Endothelial cell (in vitro differentiated cells): Measurements from ENCODE around the gene DNMT3L. TPM values are rescaled to one million over a fixed set of nuclear protein-coding genes. Genes with fewer than 3 reads are reported as not detected.

ENCODE experiments used
- DNase-seq: peaks from one replicate; pipeline ENCODE4 v3.0.0; 2021; ENCODE audit warnings: low spot score
- H3K27ac Mint-ChIP-seq: one replicate; pipeline ENCODE4 v1.8.0; 2021; ENCODE audit warnings: mixed read lengths, inconsistent platforms; ENCODE audit not compliant: unreplicated experiment
- H3K27me3 Mint-ChIP-seq: one replicate; pipeline ENCODE4 v1.8.0; 2021; ENCODE audit warnings: mild to moderate bottlenecking, moderate library complexity, mixed read lengths, inconsistent platforms; ENCODE audit not compliant: unreplicated experiment
- H3K36me3 Mint-ChIP-seq: one replicate; pipeline ENCODE4 v1.8.0; 2021; ENCODE audit warnings: mild to moderate bottlenecking, low read depth, mixed read lengths, inconsistent platforms; ENCODE audit not compliant: unreplicated experiment
- H3K4me1 Mint-ChIP-seq: one replicate; pipeline ENCODE4 v1.8.0; 2021; ENCODE audit warnings: mild to moderate bottlenecking, mixed read lengths, inconsistent platforms; ENCODE audit not compliant: unreplicated experiment
- H3K4me3 Mint-ChIP-seq: one replicate; pipeline ENCODE4 v1.8.0; 2021; ENCODE audit warnings: mild to moderate bottlenecking, mixed read lengths, inconsistent platforms; ENCODE audit not compliant: unreplicated experiment
- H3K9me3 Mint-ChIP-seq: one replicate; pipeline ENCODE4 v1.8.0; 2021; ENCODE audit warnings: mixed read lengths, inconsistent platforms; ENCODE audit not compliant: unreplicated experiment
- total RNA-seq: library from RNA; stranded (reverse); fragmentation: NEBNext Ultra II Directional; extraction: Animal tissue kit (Norgen Biotek cat#: 25700); gene quantifications from one replicate; pipeline ENCODE4 v1.2.1, GENCODE V29; 2021; ENCODE audit not compliant: unreplicated experiment
- TF ChIP-seq, protein P1 (sequence below): fragments of 200-600 bp; sonication (generic); IDR thresholded peaks from one replicate; pipeline ENCODE4 v1.5.0; 2021; ENCODE audit warnings: antibody characterized with exemption; ENCODE audit not compliant: unreplicated experiment

Gene DNMT3L
- total RNA-seq, 1 donor from 2014 or later = not detected

DNA sequence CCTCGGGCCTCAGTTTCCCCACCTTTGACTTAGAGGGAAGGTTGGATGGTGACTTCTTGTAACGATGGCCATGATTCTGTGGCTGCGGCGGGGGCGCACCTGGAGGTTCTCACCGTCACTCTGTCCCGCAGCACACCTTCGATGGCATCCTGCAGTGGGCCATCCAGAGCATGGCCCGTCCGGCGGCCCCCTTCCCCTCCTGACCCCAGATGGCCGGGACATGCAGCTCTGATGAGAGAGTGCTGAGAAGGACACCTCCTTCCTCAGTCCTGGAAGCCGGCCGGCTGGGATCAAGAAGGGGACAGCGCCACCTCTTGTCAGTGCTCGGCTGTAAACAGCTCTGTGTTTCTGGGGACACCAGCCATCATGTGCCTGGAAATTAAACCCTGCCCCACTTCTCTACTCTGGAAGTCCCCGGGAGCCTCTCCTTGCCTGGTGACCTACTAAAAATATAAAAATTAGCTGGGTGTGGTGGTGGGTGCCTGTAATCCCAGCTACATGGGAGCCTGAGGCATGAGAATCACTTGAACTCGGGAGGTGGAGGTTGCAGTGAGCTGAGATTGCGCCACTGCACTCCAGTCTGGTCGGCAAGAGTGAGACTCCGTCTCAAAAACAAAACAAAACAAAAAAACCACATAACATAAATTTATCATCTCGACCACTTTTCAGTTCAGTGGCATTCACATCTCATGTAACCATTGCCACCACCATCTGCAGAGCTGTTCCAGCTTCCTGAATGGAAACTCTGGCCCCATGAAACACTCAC, 36.0 kb upstream of the DNMT3L start:
- peak; percentile 90 for DNase-seq
- TF ChIP-seq, protein P1, sequence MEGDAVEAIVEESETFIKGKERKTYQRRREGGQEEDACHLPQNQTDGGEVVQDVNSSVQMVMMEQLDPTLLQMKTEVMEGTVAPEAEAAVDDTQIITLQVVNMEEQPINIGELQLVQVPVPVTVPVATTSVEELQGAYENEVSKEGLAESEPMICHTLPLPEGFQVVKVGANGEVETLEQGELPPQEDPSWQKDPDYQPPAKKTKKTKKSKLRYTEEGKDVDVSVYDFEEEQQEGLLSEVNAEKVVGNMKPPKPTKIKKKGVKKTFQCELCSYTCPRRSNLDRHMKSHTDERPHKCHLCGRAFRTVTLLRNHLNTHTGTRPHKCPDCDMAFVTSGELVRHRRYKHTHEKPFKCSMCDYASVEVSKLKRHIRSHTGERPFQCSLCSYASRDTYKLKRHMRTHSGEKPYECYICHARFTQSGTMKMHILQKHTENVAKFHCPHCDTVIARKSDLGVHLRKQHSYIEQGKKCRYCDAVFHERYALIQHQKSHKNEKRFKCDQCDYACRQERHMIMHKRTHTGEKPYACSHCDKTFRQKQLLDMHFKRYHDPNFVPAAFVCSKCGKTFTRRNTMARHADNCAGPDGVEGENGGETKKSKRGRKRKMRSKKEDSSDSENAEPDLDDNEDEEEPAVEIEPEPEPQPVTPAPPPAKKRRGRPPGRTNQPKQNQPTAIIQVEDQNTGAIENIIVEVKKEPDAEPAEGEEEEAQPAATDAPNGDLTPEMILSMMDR = peak; percentile 43
- Mint-ChIP-seq H3K4me1 (no peaks in the 10 kb centered on the region), H3K27ac (no peak overlapping the region), H3K9me3 (no peaks in the 10 kb centered on the region), H3K36me3 (no peaks in the 10 kb centered on the region), H3K27me3 (no peaks in the 10 kb centered on the region), H3K4me3 (no peak overlapping the region)

DNA sequence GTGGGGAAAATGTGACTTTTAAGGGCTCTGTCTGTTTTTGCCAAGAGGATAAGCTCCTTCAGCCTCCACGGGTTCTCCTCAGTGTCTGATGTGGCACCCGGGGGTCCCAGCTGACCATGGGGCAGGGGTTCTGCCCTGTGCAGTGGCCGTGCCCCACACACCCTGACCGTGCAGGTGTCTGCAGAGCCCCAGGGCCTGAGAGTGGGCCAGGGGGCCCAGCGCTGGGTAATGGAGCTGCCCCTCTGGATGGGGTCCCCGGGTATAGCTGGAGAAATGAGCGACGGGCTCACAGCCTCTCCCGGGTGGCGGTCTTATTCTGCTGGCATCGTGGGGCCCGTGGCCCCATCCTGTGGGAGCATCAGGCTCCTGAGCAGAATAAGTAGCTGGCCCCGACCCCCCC, 35.2 kb upstream of the DNMT3L start:
- Mint-ChIP-seq H3K4me3 (no peak overlapping the region), H3K4me1 (no peaks in the 10 kb centered on the region), H3K9me3 (no peaks in the 10 kb centered on the region), H3K27ac (no peak overlapping the region), H3K36me3 (no peaks in the 10 kb centered on the region), H3K27me3 (no peaks in the 10 kb centered on the region)
- TF ChIP-seq, protein P1 = no peak
- DNase-seq = no peak

- Mint-ChIP-seq H3K27me3 (no peaks in the 10 kb centered on the region), H3K4me3 (no peak overlapping the region)
- no peak for DNase-seq
Measured at GRCh38 chr21:44296103-44296519, 34.4 kb upstream of the DNMT3L start.

GRCh38 chr21:44295646-44296045, 33.9 kb upstream of the DNMT3L start:
- H3K9me3 Mint-ChIP-seq = no peaks in the 10 kb centered on the region
- H3K36me3 Mint-ChIP-seq = no peaks in the 10 kb centered on the region
- no peaks in the 10 kb centered on the region for H3K27me3 Mint-ChIP-seq
- no peak overlapping the region for H3K27ac Mint-ChIP-seq
- DNase-seq = no peak
- TF ChIP-seq, protein P1 = no peak
- no peaks in the 10 kb centered on the region for H3K4me1 Mint-ChIP-seq
- no peak overlapping the region for H3K4me3 Mint-ChIP-seq

More at GRCh38 chr21:44296103-44296519, 34.4 kb upstream of the DNMT3L start:
- H3K36me3 Mint-ChIP-seq = no peaks in the 10 kb centered on the region
- TF ChIP-seq, protein P1 = no peak
- H3K27ac Mint-ChIP-seq = no peak overlapping the region
- no peaks in the 10 kb centered on the region for H3K4me1 Mint-ChIP-seq
- no peaks in the 10 kb centered on the region for H3K9me3 Mint-ChIP-seq

- H3K4me1 Mint-ChIP-seq = no peaks in the 10 kb centered on the region
- DNase-seq = no peak
- H3K27ac Mint-ChIP-seq = no peak overlapping the region
- no peak overlapping the region for H3K4me3 Mint-ChIP-seq
- H3K27me3 Mint-ChIP-seq = no peaks in the 10 kb centered on the region
- no peaks in the 10 kb centered on the region for H3K36me3 Mint-ChIP-seq
- H3K9me3 Mint-ChIP-seq = no peaks in the 10 kb centered on the region
- TF ChIP-seq, protein P1 = no peak
Measured at GRCh38 chr21:44295163-44295573, 33.5 kb upstream of the DNMT3L start.
